GM19035 (cell line): ENCODE data around the gene RDH8.

Source experiments
- ATAC-seq: cut with Tn5 transposase; IDR thresholded peaks from one replicate; pipeline ENCODE4 v1.9.1; 2021; ENCODE audit not compliant: unreplicated experiment

RDH8 gene

GRCh38 chr19:10036601-10037071 lies 23.4 kb downstream of the RDH8 start:
- no peak for ATAC-seq

DNA sequence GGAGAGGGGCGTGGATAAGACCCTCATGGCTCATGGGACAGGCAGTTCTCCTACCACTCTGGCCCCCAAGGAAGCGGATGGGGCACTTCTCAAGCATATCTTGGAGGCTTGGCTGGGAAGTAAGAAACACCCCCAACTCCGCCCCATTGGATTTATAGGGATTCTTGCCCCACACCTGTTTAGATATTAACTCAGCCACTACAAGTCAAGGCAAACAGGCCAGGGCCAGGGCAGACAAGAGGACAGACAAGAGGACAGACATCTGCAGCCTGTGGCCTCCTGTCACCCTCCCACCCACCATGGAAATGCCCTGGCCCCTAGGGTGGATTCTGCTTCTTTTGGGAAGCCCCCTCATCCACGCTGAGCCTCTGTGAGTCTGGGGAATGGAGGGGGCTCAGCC lies 24.1 kb downstream of the RDH8 start:
- ATAC-seq, result no peak

DNA sequence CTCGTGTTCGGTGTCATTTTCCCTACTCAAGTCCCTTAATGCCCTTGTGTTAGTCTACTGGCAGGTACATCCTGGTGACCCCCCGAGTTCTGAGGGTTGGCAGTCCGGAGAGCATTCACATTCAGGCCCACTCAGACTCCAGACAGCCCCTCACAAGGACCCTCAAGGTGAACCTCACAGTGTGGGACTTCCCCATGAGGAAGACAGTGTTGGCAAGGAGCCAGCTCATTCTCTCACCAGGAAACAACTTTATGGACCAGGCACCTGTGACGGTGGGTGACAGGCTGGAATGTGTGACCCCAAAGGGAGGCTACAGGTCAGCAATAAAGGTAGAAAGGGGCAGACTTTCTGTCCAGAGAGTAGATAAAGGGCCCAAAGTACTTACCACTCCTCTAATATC lies 24.5 kb downstream of the RDH8 start:
- no peak for ATAC-seq

- no peak for ATAC-seq
These were observed 30.1 kb downstream of the RDH8 start for GRCh38 chr19:10043286-10043927.

DNA sequence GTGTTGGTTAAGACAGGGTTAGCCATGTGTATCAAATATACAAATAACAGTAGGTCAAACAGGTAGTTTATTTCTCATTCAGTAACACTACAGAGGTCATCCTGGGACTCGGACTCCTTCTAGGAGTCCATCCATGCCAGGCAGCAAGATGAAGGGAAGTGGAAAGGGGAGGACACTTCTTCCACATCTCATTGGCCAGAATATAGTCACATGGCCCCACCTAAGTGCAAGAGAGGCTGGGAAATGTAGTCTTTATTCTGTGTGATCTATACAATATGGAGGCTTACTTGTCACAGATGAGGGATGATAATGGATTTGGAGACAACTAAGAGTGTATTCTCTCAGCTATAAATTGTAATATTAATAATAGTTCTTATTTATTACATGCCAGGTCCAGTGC lies 31.1 kb downstream of the RDH8 start:
- ATAC-seq, result no peak

DNA sequence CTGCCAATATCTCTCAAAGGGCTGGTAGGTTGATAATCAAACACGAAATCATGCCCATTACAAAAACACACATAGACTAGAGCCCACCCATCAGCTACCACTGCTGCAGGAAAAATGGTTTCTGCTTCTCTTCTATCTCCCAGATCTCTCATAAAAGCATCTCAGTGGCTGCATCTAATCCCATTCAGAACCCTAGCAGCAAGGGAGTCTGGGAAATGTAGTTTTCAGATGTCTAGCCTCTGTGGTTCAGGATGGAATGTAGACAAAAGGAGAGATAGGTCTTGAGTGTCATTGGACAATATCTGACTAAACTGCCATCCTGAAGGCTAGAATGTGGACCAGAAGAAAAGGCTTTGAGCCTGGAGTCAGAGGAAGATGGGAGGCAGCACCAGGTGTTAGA lies 32.1 kb downstream of the RDH8 start:
- no peak for ATAC-seq

GRCh38 chr19:10049626-10050025 lies 36.3 kb downstream of the RDH8 start:
- no peak for ATAC-seq

DNA sequence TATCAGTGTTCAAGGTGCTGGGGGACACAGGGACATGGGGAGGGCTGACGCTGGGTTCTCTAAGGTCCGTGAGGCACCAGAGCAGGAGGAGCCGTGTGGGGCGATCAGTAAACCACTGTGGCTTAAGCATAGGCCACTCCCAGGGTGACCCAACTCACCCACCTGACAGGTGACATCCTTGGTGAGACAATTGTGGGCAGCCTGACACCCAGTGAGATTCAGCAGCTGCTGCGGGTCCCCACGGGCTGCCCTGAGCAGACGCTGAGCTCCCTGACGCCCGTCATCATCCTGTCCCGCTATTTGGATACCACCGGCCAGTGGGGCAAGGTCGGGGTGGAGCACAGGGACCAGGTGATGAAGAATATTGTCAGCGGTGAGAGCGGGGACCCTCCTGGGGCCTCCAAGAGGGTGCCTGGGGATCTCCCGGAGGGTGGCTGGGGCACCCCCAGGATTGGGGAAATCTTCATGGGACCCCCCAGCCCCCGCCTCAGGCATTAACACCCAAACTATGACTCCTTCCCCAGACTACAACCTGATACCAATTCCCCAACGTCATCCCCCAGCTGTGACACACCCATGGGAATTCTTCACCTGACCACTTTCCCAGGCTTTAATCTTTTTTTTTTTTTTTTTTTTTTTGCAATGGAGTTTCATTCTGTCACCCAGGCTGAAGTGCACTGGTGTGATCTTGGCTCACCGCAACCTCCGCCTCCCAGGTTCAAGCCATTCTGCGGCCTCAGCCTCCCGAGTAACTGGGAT lies 39.5 kb downstream of the RDH8 start:
- no peak for ATAC-seq

- ATAC-seq, result no peak
These were observed 48.5 kb downstream of the RDH8 start for GRCh38 chr19:10061717-10062310.

DNA sequence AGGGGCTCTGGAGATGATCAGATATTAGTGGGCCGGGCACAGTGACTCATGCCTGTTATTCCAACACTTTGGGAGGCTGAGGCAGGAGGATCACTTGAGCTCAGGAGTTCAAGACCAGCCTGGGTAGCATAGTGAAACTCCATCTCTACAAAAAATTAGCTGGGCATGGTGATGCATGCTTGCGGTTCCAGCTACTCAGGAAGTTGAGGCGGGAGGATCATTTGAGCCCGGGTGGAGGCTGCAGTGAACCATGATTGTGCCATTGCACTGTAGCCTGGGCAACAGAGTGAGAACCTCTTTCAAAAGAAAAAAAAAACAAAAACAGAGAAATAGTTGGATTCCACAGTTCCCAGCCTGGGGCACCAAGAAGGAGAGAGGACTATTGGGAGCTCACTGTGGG lies 54.9 kb downstream of the RDH8 start:
- no peak for ATAC-seq

DNA sequence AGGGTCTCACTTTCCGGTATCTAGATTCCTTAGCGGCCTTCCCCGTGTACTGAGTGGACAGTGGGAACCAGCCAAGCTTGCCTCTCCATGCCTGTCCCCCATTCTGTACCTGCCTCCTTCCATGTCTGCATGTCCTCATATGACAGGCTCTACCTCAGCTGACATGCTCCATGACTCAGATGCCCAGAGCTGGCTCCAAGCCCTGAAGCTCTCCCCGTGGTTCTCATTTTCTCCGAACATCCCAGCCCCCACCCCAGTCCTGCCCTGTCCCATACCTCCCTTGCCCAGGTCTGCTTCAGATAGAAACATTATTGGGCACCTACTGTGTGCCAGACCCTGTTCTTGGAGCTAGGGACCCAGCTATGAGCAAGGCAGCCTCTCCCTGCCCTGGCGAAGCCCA lies 55.8 kb downstream of the RDH8 start:
- no peak for ATAC-seq

GRCh38 chr19:10070730-10071446 lies 57.6 kb downstream of the RDH8 start:
- ATAC-seq, result no peak
